Liver (tissue), 9 donors: ENCODE results near the gene FAM171A1. TPM values are rescaled to one million over a fixed set of nuclear protein-coding genes. Genes with fewer than 3 reads are reported as not detected.

ENCODE experiments used
- DNase-seq: peaks from one replicate; pipeline ENCODE4 v3.0.0-alpha.2; 2017; ENCODE audit warnings: low spot score
- H3K27ac ChIP-seq, 2 donors: one replicate each; pipeline ENCODE4 v1.7.0; 2013; ENCODE audit warnings: inconsistent platforms in 2 of 2, low read length in 2 of 2, control low read depth in 1 of 2, low read depth in 1 of 2, mild to moderate bottlenecking in 1 of 2
- H3K27me3 ChIP-seq, 4 donors: one replicate each; pipeline versions ENCODE4 v1.6.1 to v1.7.0; 2013; ENCODE audit warnings: low read length in 3 of 4, inconsistent platforms in 1 of 4, mild to moderate bottlenecking in 1 of 4, moderate library complexity in 1 of 4; ENCODE audit not compliant: control insufficient read depth in 4 of 4, insufficient read depth in 4 of 4
- H3K36me3 ChIP-seq, 4 donors: one replicate each; pipeline versions ENCODE4 v1.6.1 to v1.7.0; 2013; ENCODE audit warnings: low read length in 3 of 4, mild to moderate bottlenecking in 3 of 4, low read depth in 1 of 4, moderate library complexity in 1 of 4; ENCODE audit not compliant: control insufficient read depth in 4 of 4, insufficient read depth in 3 of 4
- H3K4me1 ChIP-seq, 4 donors: one replicate each; pipeline versions ENCODE4 v1.6.1 to v1.7.0; 2013; ENCODE audit warnings: low read length in 3 of 4, mild to moderate bottlenecking in 3 of 4, moderate library complexity in 1 of 4; ENCODE audit not compliant: control insufficient read depth in 4 of 4, insufficient read depth in 4 of 4
- H3K4me3 ChIP-seq, 3 donors: one replicate each; pipeline versions ENCODE4 v1.6.1 to v1.7.0; 2013; ENCODE audit warnings: low read length in 3 of 3, control low read depth in 1 of 3, low read depth in 1 of 3, mild to moderate bottlenecking in 1 of 3
- H3K9ac ChIP-seq, 2 donors: one replicate each; pipeline ENCODE4 v1.7.0; 2013; ENCODE audit warnings: low read length in 2 of 2, mild to moderate bottlenecking in 2 of 2, moderate library complexity in 2 of 2, control low read depth in 1 of 2, low read depth in 1 of 2
- H3K9me3 ChIP-seq, 4 donors: one replicate each; pipeline versions ENCODE4 v1.6.1 to v1.7.0; 2013; ENCODE audit warnings: low read length in 3 of 4; ENCODE audit not compliant: control insufficient read depth in 4 of 4
- EGR1 ChIP-seq, 2 donors: IDR thresholded peaks; 2 replicates each; pipeline ENCODE4 v1.6.1; 2016 to 2018; ENCODE audit warnings: antibody characterized with exemption in 2 of 2, low read depth in 2 of 2
- FOXA1 ChIP-seq: IDR thresholded peaks from 2 replicates; pipeline ENCODE4 v1.6.1; 2016; ENCODE audit warnings: antibody characterized with exemption
- FOXA2 ChIP-seq: IDR thresholded peaks from 2 replicates; pipeline ENCODE4 v1.6.1; 2016; ENCODE audit warnings: antibody characterized with exemption
- GABPA ChIP-seq, 2 donors: IDR thresholded peaks in 1 of 2; conservative IDR thresholded peaks in 1 of 2; 2 replicates each; pipeline ENCODE4 v1.6.1; 2016; ENCODE audit warnings: antibody characterized with exemption in 2 of 2, mild to moderate bottlenecking in 1 of 2, moderate library complexity in 1 of 2
- HNF4A ChIP-seq, 2 donors: conservative IDR thresholded peaks; 2 replicates each; pipeline ENCODE4 v1.6.1; 2016; ENCODE audit warnings: antibody characterized with exemption in 2 of 2, mild to moderate bottlenecking in 2 of 2
- HNF4G ChIP-seq: IDR thresholded peaks from 2 replicates; pipeline ENCODE4 v1.6.1; 2016; ENCODE audit warnings: antibody characterized with exemption
- JUND ChIP-seq, 2 donors: IDR thresholded peaks; 2 replicates each; pipeline ENCODE4 v1.6.1; 2016; ENCODE audit warnings: antibody characterized with exemption in 2 of 2
- NR2F2 ChIP-seq: IDR thresholded peaks from 2 replicates; pipeline ENCODE4 v1.6.1; 2016; ENCODE audit warnings: antibody characterized with exemption
- RAD21 ChIP-seq, 2 donors: IDR thresholded peaks; 2 replicates each; pipeline ENCODE4 v1.6.1; 2016; ENCODE audit warnings: antibody characterized with exemption in 2 of 2, mild to moderate bottlenecking in 2 of 2
- REST ChIP-seq: IDR thresholded peaks from 2 replicates; pipeline ENCODE4 v1.6.1; 2016; ENCODE audit warnings: antibody characterized with exemption, mild to moderate bottlenecking
- RXRA ChIP-seq, 2 donors: IDR thresholded peaks; 2 replicates each; pipeline ENCODE4 v1.6.1; 2017 to 2018; ENCODE audit warnings: antibody characterized with exemption in 2 of 2, mild to moderate bottlenecking in 1 of 2
- SP1 ChIP-seq: IDR thresholded peaks from 2 replicates; pipeline ENCODE4 v1.6.1; 2018; ENCODE audit warnings: antibody characterized with exemption, mild to moderate bottlenecking
- TAF1 ChIP-seq: conservative IDR thresholded peaks from 2 replicates; pipeline ENCODE4 v1.6.1; 2016; ENCODE audit warnings: antibody characterized with exemption, mild to moderate bottlenecking
- YY1 ChIP-seq: IDR thresholded peaks from 2 replicates; pipeline ENCODE4 v1.6.1; 2016; ENCODE audit warnings: antibody characterized with exemption, mild to moderate bottlenecking
- ZBTB33 ChIP-seq: IDR thresholded peaks from 2 replicates; pipeline ENCODE4 v1.6.1; 2016; ENCODE audit warnings: antibody characterized with exemption
- WGBS: extraction: QIAGEN DNeasy Blood & Tissue Kit; methylation state at CpG from one replicate; pipeline ENCODE4 v1.1.7; 2013; 5-methylcytosine and 5-hydroxymethylcytosine counted together
- polyA plus RNA-seq, 2 donors: library from polyadenylated mRNA; stranded (reverse) in 1 of 2; unstranded in 1 of 2; fragments of 200-250 nt in 1 of 2; fragments of >200 nt in 1 of 2; fragmentation: Nextera tagmentation in 1 of 2; extraction: Ambion mirVana in 1 of 2; gene quantifications; one replicate each; pipeline versions ENCODE4 v1.2.1 to v1.2.3, GENCODE V29; 2013 to 2015
- total RNA-seq, 2 donors: library from RNA; depleted of rRNA; stranded (reverse); fragments of >200 nt; gene quantifications; one replicate each; pipeline ENCODE4 v1.2.3, GENCODE V29; 2014
- TF ChIP-seq, protein P1 (sequence below): IDR thresholded peaks from 2 replicates; pipeline ENCODE4 v1.6.1; 2016; ENCODE audit warnings: antibody characterized with exemption
- TF ChIP-seq, protein P2 (sequence below): IDR thresholded peaks from 2 replicates; pipeline ENCODE4 v1.6.1; 2016; ENCODE audit warnings: antibody characterized with exemption
- donor health status: healthy.
- donor health status: healthy.
- donor health status: healthy.
- donor health status: healthy.
- donor health status: healthy.

FAM171A1 gene
- total and polyA plus RNA-seq, 4 donors: 2.5 to 10.2 (median 7.7) TPM

DNA sequence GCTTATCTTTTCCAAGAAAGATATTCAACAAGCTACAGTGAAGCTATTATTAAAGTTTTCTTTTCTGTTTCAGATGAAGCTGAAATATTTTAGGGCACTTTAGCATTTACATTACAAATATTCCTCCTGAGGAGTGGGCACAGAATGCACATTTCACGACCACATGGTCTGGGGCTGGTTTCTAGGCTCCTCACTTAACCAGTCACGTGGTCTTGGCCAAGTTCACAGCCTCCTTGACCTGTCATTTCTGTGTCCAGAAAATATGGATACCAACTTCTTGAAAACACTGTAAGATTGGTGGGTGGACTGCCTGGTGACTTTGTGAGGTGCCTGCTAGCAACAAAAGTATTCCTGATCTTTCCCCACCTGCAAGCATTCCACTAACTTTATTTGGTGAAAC, 70.9 kb downstream of the FAM171A1 start:
- 84% methylated on average over 2 of the region's 2 CpGs for WGBS
- no peaks in the 10 kb centered on the region for H3K27me3 ChIP-seq
- DNase-seq: no peak

DNA sequence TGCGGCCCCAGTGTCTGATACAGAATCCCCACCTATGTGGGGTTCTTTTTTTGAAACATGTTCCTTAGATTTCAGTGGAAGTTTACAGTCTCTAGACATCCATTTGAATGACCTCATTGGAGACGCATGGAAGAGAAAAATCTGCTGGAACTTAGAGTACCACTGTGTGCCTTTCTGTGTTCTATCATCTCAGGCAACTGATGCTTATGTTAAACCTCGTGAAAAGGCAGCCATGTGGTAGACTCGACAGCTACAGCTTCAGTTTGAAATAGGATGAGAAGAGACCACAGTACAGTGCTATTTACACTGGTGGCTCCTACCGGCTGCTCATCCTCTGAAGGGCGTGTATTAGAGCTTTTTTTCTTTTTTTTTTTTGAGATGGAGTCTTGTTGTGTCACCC, 74.4 kb downstream of the FAM171A1 start:
- H3K9me3 ChIP-seq: no peaks in the 10 kb centered on the region
- WGBS: 79% methylated on average over 6 of the region's 6 CpGs
- TF ChIP-seq ZBTB33 (no peak), TAF1 (no peak), HNF4G (no peak), NR2F2 (no peak), RXRA (IDR thresholded peaks at IDR 0.05) (no peak), SP1 (no peak), REST (no peak), RAD21 (IDR thresholded peaks at IDR 0.05) (no peak), FOXA2 (no peak), FOXA1 (no peak)
- TF ChIP-seq, protein P1, sequence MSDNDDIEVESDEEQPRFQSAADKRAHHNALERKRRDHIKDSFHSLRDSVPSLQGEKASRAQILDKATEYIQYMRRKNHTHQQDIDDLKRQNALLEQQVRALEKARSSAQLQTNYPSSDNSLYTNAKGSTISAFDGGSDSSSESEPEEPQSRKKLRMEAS: no peak
- H3K27me3 ChIP-seq: no peaks in the 10 kb centered on the region
- no peaks in the 10 kb centered on the region for H3K4me1 ChIP-seq
- H3K27ac ChIP-seq: no peak overlapping the region
- H3K9ac ChIP-seq: no peak overlapping the region
- H3K36me3 ChIP-seq: no peaks in the 10 kb centered on the region
- DNase-seq: no peak
- no peak overlapping the region for H3K4me3 ChIP-seq

More for the DNA sequence above, 70.9 kb downstream of the FAM171A1 start:
- Histone ChIP-seq H3K27ac (no peak overlapping the region), H3K4me3 (no peak overlapping the region), H3K36me3 (no peaks in the 10 kb centered on the region), H3K4me1 (no peaks in the 10 kb centered on the region), H3K9ac (no peak overlapping the region), H3K9me3 (no peaks in the 10 kb centered on the region)
- TF ChIP-seq, protein P2, sequence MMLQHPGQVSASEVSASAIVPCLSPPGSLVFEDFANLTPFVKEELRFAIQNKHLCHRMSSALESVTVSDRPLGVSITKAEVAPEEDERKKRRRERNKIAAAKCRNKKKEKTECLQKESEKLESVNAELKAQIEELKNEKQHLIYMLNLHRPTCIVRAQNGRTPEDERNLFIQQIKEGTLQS: no peak
- TF ChIP-seq FOXA1: no peak
- TF ChIP-seq, protein P1: no peak
- no peak for TF ChIP-seq ZBTB33
- no peak for TF ChIP-seq SP1
- TF ChIP-seq GABPA (IDR thresholded peaks at IDR 0.05 in 1 of 2, conservative IDR thresholded peaks at IDR 0.05 in 1 of 2): no peak
- TF ChIP-seq JUND (IDR thresholded peaks at IDR 0.05): no peak
- TF ChIP-seq FOXA2: no peak
- no peak for TF ChIP-seq HNF4A (conservative IDR thresholded peaks at IDR 0.05)
- TF ChIP-seq EGR1 (IDR thresholded peaks at IDR 0.05; ENCODE audit: low read depth in 2 of 2): no peak
- no peak for TF ChIP-seq NR2F2
- TF ChIP-seq TAF1: no peak
- no peak for TF ChIP-seq YY1
